ENCODE measurements around the gene SEC24C. TPM values are rescaled to one million over a fixed set of nuclear protein-coding genes. Genes with fewer than 3 reads are reported as not detected.
"Not testable (repeated sequence)": the region's sequence is repeated elsewhere in the genome, so short reads cannot be mapped to it uniquely, and the experiment has no call there.

The SEC24C gene
- total RNA-seq, 1 donor from 2014 or later = 102 TPM

- DNase-seq (ENCODE audit: low spot score) = no peak
- TF ChIP-seq CTCF (IDR thresholded peaks at IDR 0.05; ENCODE audit: unreplicated experiment) = no peak
- Mint-ChIP-seq H3K9me3 (ENCODE audit: unreplicated experiment) (no peaks in the 10 kb centered on the region), H3K27me3 (ENCODE audit: unreplicated experiment) (peaks cover 14% of the 10 kb centered on the region), H3K36me3 (ENCODE audit: low read depth, unreplicated experiment) (peaks cover 52% of the 10 kb centered on the region), H3K4me1 (ENCODE audit: unreplicated experiment) (peaks cover 15% of the 10 kb centered on the region), H3K27ac (ENCODE audit: unreplicated experiment) (no peak overlapping the region), H3K4me3 (ENCODE audit: unreplicated experiment) (peak overlapping the region; percentile 62)
Measured at GRCh38 chr10:73790886-73791625, 46.9 kb downstream of the SEC24C start.

- no peaks in the 10 kb centered on the region for H3K9me3 Mint-ChIP-seq (ENCODE audit: unreplicated experiment)
- peaks cover 12% of the 10 kb centered on the region for H3K27me3 Mint-ChIP-seq (ENCODE audit: unreplicated experiment)
- no peak for TF ChIP-seq CTCF (IDR thresholded peaks at IDR 0.05; ENCODE audit: unreplicated experiment)
- peaks cover 54% of the 10 kb centered on the region for H3K36me3 Mint-ChIP-seq (ENCODE audit: low read depth, unreplicated experiment)
- peaks cover 8% of the 10 kb centered on the region for H3K4me1 Mint-ChIP-seq (ENCODE audit: unreplicated experiment)
- no peak overlapping the region for H3K27ac Mint-ChIP-seq (ENCODE audit: unreplicated experiment)
- no peak overlapping the region for H3K4me3 Mint-ChIP-seq (ENCODE audit: unreplicated experiment)
- DNase-seq (ENCODE audit: low spot score) = no peak
Measured at GRCh38 chr10:73791871-73792400, 47.8 kb downstream of the SEC24C start.

GRCh38 chr10:73793456-73793855 lies 49.3 kb downstream of the SEC24C start:
- Mint-ChIP-seq H3K4me3 (ENCODE audit: unreplicated experiment) (peak overlapping the region; percentile 38), H3K27me3 (ENCODE audit: unreplicated experiment) (peaks cover 15% of the 10 kb centered on the region), H3K36me3 (ENCODE audit: low read depth, unreplicated experiment) (peaks cover 67% of the 10 kb centered on the region), H3K4me1 (ENCODE audit: unreplicated experiment) (no peaks in the 10 kb centered on the region), H3K9me3 (ENCODE audit: unreplicated experiment) (no peaks in the 10 kb centered on the region), H3K27ac (ENCODE audit: unreplicated experiment) (no peak overlapping the region)
- DNase-seq (ENCODE audit: low spot score) = no peak
- TF ChIP-seq CTCF (IDR thresholded peaks at IDR 0.05; ENCODE audit: unreplicated experiment) = no peak

- not testable (repeated sequence) for H3K27ac Mint-ChIP-seq (ENCODE audit: unreplicated experiment); DNase-seq (ENCODE audit: low spot score); H3K9me3 Mint-ChIP-seq (ENCODE audit: unreplicated experiment); H3K4me1 Mint-ChIP-seq (ENCODE audit: unreplicated experiment)
- Mint-ChIP-seq H3K4me3 (ENCODE audit: unreplicated experiment) (peak overlapping the region; percentile 73), H3K27me3 (ENCODE audit: unreplicated experiment) (peaks cover 18% of the 10 kb centered on the region), H3K36me3 (ENCODE audit: low read depth, unreplicated experiment) (peaks cover 65% of the 10 kb centered on the region)
Measured at GRCh38 chr10:73795491-73795890, 51.3 kb downstream of the SEC24C start.

GRCh38 chr10:73796035-73796434 lies 51.9 kb downstream of the SEC24C start:
- peaks cover 15% of the 10 kb centered on the region for H3K27me3 Mint-ChIP-seq (ENCODE audit: unreplicated experiment)
- peaks cover 60% of the 10 kb centered on the region for H3K36me3 Mint-ChIP-seq (ENCODE audit: low read depth, unreplicated experiment)
- H3K4me1 Mint-ChIP-seq (ENCODE audit: unreplicated experiment); DNase-seq (ENCODE audit: low spot score); H3K27ac Mint-ChIP-seq (ENCODE audit: unreplicated experiment); H3K9me3 Mint-ChIP-seq (ENCODE audit: unreplicated experiment): not testable (repeated sequence)
- H3K4me3 Mint-ChIP-seq (ENCODE audit: unreplicated experiment) = peak overlapping the region; percentile 68

- Mint-ChIP-seq H3K4me3 (ENCODE audit: unreplicated experiment) (peak overlapping the region; percentile 68), H3K27ac (ENCODE audit: unreplicated experiment) (no peak overlapping the region), H3K4me1 (ENCODE audit: unreplicated experiment) (no peaks in the 10 kb centered on the region), H3K9me3 (ENCODE audit: unreplicated experiment) (no peaks in the 10 kb centered on the region), H3K27me3 (ENCODE audit: unreplicated experiment) (peaks cover 17% of the 10 kb centered on the region), H3K36me3 (ENCODE audit: low read depth, unreplicated experiment) (peaks cover 53% of the 10 kb centered on the region)
- no peak for TF ChIP-seq CTCF (IDR thresholded peaks at IDR 0.05; ENCODE audit: unreplicated experiment)
- no peak for DNase-seq (ENCODE audit: low spot score)
Measured at GRCh38 chr10:73796766-73797165, 52.6 kb downstream of the SEC24C start.
